Nucleus accumbens (tissue), 56 donors: ENCODE data around the gene PDHX.

Source experiments
- DNase-seq, 56 donors: peaks; one replicate each; lab custom pipeline; 2025; lab: John Stamatoyannopoulos, UW

The PDHX gene

DNA sequence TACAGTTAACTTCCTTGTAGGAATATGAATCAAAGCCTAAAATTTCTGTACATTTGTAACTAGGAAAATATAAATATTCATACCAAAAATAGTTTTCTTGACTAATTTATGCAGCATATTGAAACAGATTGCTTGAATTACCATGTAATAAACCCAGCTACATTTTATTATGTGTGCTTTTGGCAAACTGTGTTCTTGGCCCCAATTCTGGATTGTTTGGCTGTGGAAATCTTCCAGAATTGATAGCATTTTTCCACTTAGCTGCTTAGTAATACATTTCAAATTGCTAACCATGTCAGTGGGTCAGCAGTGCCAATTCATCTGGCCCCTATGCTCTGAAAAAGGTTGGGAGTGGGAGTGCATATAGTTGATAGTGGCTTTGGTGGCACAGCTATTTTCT is 32.3 kb downstream of the PDHX start:
- no peak for DNase-seq

DNA sequence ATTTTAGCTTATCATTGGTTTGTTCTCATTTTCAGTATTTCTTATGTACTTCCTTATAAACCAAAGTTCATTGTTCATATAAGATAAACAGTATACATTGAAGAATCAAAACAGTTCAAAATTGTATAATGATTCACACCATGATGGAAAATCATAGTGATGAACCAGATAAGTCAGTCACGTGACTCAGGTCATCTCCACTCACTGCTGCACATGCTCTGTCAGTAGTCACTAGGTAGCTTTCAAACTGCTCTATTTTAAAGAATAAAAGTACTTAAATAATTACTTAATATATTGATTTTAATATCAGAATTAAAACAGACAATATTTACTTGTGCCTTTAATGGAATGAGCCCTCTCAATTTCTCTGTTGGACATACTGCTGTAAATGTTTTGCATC is 37.5 kb downstream of the PDHX start:
- no peak for DNase-seq

- DNase-seq, result no peak
Observed at GRCh38 chr11:34957206-34957605, 40.8 kb downstream of the PDHX start.

GRCh38 chr11:34957606-34958005 is 41.2 kb downstream of the PDHX start:
- DNase-seq, result no peak

DNA sequence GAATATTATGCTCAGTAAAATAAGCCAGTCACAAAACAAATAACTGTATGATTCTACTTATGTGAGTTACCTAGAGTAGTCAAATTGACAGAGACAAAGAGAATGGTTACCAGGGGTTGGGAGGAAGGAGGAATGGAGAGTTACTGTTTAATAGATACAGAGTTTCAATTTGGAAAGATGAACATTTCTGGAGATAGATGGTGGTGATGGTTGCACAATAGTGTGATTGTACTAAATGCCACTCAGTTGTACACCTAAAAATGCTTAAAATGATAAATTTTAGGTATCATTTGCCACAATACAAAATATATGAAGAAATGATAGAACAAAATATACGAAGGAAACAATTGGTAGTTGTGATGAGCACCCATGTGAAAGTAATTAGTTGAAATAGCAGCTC is 43.4 kb downstream of the PDHX start:
- no peak for DNase-seq

- DNase-seq, result peak in 12 of 56 donors; percentile 0 to 43 (median 5)
Observed at GRCh38 chr11:34960277-34960676, 43.9 kb downstream of the PDHX start.

DNA sequence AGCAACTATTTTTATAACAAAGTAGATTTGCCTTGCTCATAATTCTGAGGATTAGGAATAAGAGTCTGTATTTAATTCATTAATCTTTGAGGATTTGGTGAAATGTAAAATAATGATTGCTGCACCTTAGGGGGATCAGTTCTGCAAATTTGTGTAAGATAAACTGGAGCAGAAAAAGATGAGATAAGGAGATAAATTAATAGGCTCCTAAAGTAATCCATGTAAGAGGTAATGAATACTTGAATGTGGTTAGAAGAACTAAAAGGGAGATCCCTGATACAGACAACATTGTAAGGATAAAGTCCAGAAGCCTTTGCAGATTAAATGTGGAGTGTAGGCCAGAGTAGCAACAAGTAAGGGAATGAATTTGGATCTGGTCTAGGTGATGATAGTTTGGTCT is 45.6 kb downstream of the PDHX start:
- DNase-seq, result no peak

- no peak for DNase-seq
Observed at GRCh38 chr11:34963351-34963750, 46.9 kb downstream of the PDHX start.

DNA sequence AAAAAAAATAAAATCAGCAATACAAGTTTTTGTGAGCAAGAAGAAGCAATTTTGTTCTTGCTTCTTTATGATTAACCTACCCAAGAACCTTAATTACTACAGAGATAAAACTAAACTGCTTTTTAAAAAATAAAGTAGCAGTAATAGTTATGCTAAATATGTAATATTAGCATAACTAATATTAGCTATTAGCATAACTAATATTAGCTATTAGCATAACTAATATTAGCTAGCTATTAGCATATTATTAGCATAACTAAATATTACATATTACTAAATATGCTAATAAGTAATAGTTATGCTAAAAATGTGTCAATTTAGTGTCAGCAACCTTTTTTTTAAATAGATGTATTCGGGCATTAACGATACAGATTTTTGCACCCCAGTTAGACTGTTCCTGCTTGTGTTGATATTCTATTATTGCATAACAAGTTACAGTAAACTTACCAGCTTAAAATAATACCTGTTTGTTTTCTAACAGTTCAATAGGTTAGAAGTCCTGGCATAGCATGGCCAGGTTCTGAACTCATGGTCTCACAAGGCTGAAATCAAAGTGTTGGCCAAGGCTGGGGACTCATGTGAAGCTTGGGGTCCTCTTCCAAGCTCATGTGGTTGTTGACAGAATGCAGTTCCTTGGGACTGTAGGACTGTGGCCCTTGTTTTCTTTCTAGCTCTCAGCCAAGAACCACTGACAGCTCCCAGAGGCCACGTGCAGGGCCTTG is 48.4 kb downstream of the PDHX start:
- no peak for DNase-seq

DNA sequence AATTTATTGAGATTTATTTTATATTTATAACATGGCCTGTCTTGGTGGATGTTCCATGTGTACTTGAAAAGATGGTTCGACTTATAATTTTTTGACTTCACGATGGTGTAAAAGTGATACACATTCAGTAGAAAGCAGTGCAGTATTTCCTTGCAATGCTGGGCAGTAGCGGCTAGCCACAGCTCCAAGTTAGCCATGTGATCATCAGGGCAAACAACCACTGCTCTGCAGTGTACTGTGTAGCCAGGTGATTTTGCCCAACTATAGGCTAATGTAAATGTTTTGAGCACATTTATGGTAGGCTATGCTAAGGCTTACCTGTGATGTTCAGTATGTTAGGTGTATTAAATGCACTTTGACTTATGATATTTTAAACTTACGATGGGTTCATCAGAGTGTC is 52.4 kb downstream of the PDHX start:
- no peak for DNase-seq

- DNase-seq, result no peak
Observed at GRCh38 chr11:34970033-34970432, 53.6 kb downstream of the PDHX start.

DNA sequence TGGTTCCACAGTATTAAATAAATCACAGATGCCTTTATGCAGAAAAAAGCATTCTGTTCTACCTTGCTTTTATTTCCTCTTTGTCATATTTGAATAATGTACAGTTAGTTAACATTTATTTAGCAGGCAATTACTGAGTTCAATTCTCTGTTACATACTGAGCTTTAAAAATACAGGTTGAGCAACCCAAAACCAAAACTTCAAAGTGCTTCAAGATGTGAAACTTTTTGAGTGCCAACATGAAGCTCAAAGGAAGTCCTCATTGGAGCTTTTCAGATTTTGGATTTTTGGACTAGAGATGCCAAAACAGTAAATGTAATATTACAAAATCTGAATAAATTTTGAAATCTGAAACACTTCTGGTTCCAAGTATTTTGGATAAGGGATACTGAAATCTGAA is 54.1 kb downstream of the PDHX start:
- DNase-seq, result no peak

- DNase-seq, result no peak
Observed at GRCh38 chr11:34971928-34972327, 55.5 kb downstream of the PDHX start.

- no peak for DNase-seq
Observed at GRCh38 chr11:34972366-34972765, 55.9 kb downstream of the PDHX start.

DNA sequence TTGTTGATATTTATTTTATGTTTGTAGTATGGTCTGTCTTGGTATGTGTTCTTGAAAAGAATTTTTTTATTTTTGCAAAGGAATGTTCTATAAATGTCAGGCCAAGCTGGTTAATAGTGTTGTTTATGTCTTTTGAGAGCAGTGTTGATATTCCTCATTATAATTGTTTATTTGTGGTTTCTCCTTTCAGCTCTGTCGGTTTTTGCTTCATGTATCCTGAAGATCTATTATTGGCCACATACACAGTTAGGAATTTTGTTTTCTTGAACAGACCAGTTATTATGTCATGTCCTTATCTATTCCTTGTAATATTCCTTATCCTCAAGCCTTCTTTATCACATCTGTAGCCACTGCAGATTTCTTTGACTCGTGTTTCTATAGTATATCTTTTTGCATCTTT is 56.5 kb downstream of the PDHX start:
- no peak for DNase-seq

DNA sequence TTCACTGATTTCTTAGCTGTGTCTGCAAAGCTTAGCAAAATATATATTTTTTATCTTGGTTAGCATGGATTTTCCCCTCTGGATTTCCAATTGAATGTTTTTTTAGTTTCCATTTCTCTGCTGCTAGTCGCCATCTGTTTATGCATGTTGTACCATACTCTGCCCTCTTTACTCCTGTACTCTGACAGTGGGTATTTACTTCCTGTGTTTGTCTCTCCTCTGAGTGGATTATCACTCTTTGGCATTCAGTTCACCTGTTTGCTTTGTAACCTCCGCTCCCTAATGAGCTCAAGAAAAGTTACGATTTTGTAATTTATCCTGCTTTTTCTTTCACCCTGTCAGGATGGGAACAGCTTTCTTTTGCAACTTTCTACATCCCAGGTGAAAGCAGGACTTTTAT is 59.1 kb downstream of the PDHX start:
- no peak for DNase-seq

DNA sequence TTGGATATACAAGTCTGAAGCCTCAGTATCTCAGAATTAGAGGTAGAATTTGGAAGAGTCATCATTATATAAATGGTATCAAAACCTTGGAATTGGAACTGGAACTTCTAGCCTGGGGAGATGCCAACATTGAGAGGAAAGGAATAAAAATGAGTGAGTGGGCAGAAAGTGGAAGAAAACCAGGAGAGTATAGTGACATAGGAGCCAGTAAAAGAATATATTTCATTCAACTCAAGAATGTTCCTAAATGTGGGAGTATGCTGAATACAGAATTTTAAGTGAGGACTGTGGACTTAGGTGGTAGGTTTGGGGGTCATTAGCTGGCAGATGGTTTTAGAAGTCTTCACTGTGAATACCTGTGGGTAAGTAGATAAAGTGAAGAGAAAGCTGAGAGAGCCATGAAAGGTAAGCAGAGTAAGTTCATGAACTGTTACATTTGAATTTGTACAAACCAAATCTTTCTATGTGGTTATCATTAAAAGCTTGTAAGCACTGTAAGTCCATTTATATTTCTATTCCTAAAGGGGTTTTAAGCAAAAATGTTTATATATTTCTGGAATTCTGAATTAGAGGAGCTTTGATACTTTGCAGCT is 60.2 kb downstream of the PDHX start:
- DNase-seq, result no peak

GRCh38 chr11:34977089-34977912 is 60.9 kb downstream of the PDHX start:
- no peak for DNase-seq

DNA sequence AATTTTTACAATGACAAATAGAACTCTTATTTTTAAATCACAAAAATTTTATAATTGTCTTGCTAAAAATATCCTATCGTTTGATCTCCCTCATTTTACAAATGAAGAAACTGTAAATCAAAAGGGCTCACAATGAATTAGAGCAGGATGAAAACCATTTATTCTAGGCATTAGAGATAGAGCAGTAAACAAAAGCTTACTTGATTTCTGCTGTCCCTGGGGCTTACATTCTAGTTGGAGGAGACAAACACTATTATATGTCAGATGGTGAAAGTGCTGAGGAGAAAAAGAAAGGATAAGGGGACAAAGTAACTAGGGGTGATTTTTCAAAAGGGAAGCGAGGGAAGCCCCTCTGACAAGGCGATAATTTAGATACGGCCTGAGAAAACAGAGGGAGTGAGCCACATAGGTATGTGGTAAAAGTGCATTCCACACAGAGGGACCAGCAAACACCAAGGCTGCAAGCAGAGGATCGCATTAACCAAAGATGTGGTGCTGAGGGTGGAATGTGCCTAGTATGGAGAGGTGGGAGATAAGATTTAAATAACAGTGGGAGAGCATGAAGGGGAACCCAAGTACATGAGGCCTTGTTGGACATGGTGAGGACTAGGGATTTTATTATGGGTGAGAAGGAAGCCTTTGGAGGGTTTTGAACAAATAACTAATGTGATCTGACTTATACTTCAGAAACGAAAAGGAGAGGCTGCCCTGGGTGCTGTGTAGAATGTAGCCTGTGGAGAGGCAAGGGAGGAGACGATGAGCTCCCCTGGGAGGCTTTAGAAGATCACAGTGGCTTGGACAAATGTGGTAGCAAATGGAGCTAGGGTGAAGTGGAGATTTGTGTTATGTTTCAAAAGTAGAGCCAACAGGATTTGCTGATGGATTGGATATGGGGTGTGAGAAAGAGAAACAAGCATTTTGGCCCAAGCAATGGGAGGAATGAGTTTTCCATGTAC is 62.1 kb downstream of the PDHX start:
- no peak for DNase-seq

GRCh38 chr11:34984514-34984913 is 68.1 kb downstream of the PDHX start:
- DNase-seq, result no peak
